GM19395 (cell line): Measurements from ENCODE around the gene SULT1A2.
"Not testable (repeated sequence)": the region's sequence is repeated elsewhere in the genome, so short reads cannot be mapped to it uniquely, and the experiment has no call there.

ENCODE experiments used
- ATAC-seq: cut with Tn5 transposase; IDR thresholded peaks from one replicate; pipeline ENCODE4 v1.9.1; 2021; ENCODE audit warnings: mild to moderate bottlenecking, moderate library complexity; ENCODE audit not compliant: unreplicated experiment

Gene SULT1A2

GRCh38 chr16:28592511-28592910 is 4.3 kb downstream of the SULT1A2 start:
- ATAC-seq, result no peak

GRCh38 chr16:28591355-28591754 is 5.5 kb downstream of the SULT1A2 start:
- no peak for ATAC-seq

DNA sequence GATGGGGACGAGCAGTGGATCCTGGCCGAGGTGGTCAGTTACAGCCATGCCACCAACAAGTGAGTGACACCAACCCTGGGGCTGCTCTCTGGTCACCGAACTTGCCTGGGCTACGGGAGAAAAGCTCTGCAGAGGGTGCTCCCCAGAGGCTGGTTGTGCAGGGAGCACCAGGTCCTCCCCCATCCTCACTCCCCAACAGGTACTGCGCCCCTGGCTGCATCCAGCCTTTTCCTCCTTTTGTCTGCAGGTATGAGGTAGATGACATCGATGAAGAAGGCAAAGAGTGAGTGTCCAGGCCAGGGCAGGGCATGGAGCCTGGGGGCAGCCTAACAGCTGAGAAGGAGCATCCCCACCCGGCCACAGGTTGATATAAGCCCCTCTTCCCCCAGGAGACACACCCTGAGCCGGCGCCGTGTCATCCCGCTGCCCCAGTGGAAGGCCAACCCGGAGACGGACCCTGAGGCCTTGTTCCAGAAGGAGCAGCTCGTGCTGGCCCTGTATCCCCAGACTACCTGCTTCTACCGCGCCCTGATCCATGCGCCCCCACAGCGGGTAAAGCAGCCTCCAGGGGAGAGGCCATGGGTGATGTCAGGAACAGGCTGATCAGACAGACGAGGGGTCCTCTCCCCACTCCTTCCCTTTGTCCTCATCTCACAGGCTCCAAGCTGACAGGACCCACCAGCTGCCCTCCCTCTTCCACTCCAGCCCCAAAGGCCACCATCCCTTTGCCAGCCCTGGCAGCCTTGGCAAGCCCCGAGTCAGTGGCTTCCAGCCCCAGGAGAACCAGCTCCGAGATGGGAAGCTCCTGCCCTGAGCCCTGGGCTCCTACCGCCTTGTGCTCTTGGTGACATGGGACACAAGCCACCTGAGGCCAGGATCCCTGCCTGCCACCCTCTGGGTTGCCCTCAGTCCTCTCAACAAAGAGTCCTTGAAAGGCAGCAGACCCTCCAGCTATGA is 6.2 kb downstream of the SULT1A2 start:
- ATAC-seq, result no peak

GRCh38 chr16:28589930-28590329 is 6.9 kb downstream of the SULT1A2 start:
- no peak for ATAC-seq

DNA sequence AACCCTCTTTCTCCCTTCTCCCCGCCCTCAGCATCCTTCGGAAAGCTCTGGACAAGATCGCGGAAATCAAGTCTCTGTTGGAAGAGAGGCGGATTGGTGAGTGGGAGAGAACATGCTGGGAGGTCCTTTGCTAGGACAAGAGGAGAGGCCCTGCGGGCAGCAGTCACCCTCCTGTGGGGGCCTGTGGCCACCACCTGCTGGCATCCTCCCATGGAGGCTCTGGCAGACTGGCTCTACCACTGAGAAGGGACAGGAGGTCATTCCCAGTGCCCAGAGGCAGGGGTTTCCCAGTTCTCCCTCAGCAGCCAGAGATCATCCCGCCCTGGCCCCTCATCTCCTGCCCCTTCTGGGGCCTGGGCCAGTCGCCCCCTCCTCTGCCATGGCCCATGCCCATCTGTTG is 7.8 kb downstream of the SULT1A2 start:
- ATAC-seq, result no peak

- ATAC-seq, result no peak
Measured at GRCh38 chr16:28587386-28587785, 9.5 kb downstream of the SULT1A2 start.

- no peak for ATAC-seq
Measured at GRCh38 chr16:28586466-28586865, 10.4 kb downstream of the SULT1A2 start.

DNA sequence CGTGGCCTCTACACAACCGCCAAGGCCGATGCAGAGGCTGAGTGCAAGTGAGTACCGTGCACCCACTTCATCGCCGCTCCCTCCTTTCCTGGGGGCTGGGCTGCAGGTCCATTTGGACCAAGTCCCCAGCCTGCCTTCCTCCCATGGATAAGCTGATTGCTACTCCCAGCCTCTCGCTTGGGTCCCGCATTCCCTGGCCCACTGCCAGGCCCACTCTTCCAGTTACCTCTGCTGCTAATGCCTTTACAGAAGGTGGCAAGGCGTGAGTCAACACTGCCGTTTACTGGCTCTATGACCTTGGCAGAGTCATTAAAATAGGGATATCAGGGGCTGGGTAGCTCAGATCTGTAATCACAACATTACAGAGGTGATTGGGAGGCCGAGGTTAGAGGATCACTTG is 11.2 kb downstream of the SULT1A2 start:
- ATAC-seq, result no peak

GRCh38 chr16:28580726-28581315 is 16.0 kb downstream of the SULT1A2 start:
- ATAC-seq, result no peak

- ATAC-seq, result no peak
Measured at GRCh38 chr16:28575446-28576109, 21.3 kb downstream of the SULT1A2 start.

DNA sequence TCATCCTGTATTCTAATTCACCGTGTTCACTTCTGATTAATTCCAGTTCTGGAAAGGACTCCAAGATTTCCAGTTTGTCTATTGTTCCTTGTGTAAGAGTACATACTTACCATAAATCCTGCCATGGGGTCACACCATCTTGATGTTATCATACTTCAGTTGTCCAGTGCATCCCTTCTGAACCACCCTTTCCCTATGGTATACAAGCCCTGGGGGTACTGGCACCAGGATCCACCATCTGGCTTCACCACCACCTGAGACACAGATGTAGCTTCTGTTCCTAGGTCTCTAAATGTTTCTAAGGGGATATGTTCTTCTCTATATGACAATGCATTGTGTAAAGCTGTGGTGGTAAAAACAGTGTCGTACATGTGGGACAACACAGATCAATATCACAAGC is 21.9 kb downstream of the SULT1A2 start:
- ATAC-seq, result no peak

- no peak for ATAC-seq
Measured at GRCh38 chr16:28573738-28574718, 22.8 kb downstream of the SULT1A2 start.

DNA sequence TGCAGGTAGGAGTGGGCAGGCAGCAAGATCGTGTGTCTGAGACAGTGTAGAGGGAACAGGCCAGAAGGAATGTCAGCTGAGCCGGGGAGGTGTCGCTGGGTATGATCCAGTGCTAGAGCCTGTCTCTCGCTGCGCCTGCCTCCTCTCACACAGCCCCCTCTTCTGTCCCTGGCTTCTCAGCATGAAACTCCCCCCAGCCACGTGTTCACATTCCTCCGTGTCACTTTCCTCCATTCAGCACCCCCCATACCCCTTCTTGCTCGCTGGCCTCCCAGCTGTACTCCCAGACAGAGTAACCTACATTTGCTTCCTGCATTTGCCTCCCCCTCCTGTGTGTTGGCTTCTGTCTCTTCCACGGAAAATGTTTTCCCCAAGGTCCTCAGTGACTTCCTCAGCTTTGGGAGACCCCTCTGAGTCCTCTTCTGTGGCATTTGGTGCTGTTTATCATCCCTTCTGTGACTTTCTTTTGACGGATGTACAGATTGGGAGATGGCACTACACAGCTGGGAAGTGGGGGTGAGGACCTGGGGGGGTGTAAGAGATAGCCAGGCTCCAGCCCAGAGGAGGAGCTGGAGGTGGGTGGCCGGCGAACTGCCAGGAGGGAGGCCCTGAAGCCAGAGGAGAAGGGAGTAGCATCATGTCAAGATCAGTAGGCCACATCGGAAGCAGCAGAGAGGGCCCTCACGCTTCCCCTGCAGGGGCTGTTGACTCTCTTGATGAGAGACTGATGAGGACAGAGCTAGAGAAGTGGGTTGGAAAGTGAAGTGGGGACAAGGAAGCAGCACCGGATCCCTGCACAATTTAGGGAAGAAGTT is 23.9 kb downstream of the SULT1A2 start:
- ATAC-seq, result no peak

DNA sequence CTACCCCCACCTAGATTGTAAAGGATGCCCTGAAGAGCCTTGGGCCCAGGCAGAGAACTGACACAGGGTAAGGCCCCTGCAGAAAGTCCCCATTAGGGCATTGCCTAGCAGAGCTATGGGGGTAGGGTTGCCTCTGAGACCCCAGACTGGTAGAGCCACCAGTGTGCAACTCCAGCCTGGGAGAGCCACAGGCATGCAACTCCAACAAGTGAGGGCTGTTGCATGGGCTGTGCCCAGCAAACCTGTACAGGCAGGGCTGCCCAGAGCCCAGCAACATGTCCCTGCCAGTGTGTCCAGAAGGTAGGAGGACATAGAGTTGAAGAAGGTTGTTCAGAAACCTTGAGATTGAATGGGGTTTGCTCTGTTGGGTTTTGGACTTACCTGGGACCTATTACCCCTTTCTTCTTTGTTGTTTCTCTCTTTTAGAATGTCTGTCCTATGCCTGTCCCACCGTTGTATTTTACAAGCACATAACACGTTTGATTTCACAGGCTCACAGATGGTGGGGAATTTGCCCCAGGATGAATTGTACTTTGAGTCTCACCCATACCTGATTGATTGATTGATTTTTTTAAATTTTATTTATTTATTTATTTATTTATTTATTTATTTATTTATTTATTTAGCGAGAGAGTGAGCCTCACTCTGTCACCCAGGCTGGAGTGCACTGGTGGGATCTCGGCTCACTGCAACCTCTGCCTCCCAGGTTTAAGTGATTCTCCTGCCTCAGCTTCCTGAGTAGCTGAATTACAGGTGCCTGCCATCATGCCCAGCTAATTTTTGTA is 26.7 kb downstream of the SULT1A2 start:
- no peak for ATAC-seq

GRCh38 chr16:28569021-28569420 is 27.8 kb downstream of the SULT1A2 start:
- no peak for ATAC-seq

- ATAC-seq, result no peak
Measured at GRCh38 chr16:28567292-28567691, 29.6 kb downstream of the SULT1A2 start.

- ATAC-seq, result not testable (repeated sequence)
Measured at GRCh38 chr16:28566233-28566925, 30.5 kb downstream of the SULT1A2 start.

DNA sequence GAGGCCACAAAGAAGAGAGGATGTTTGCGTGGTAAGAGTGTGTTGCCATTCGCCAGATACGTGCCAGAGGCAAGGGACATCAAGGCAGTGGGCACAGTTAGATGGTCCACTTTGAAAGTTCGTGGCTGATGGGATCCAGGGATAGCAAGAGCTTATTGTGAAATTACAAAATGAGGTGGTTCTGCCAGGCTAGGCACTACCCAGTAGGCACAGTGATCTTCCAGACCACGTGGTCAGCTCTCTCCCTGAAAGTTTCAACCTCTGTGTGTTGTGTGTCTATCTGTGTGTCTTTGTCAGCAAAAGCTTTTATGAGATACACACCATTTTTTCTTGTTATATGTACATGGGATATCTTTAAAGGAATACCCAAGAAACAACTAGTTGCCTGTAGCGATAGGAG is 33.6 kb downstream of the SULT1A2 start:
- no peak for ATAC-seq
